Measurements from ENCODE around the gene C9.

The C9 gene

GRCh38 chr5:39362646-39363045, 1.6 kb downstream of the C9 start (continued):
- TF ChIP-seq ZNF274 (IDR thresholded peaks at IDR 0.05; ENCODE audit: low read length) (no peak), ZNF274 (tag by site-specific recombination; IDR thresholded peaks at IDR 0.05; ENCODE audit: borderline replicate concordance) (no peak), ZNF239 (tag by site-specific recombination; IDR thresholded peaks at IDR 0.05) (no peak), ZNF37A (tag by site-specific recombination; IDR thresholded peaks at IDR 0.05) (no peak), ZNF391 (tag by site-specific recombination; IDR thresholded peaks at IDR 0.05; ENCODE audit: borderline replicate concordance, low read depth) (no peak), ZNF19 (tag by site-specific recombination; IDR thresholded peaks at IDR 0.05; ENCODE audit: low read depth) (no peak), ZBTB6 (tag by site-specific recombination; IDR thresholded peaks at IDR 0.05) (no peak), ZNF785 (tag by site-specific recombination; IDR thresholded peaks at IDR 0.05) (no peak), ZNF658 (tag by site-specific recombination; IDR thresholded peaks at IDR 0.05) (no peak), ZNF16 (tag by site-specific recombination; IDR thresholded peaks at IDR 0.05; ENCODE audit: low read depth) (no peak), YY2 (tag by site-specific recombination; IDR thresholded peaks at IDR 0.05) (no peak), ZNF776 (tag by site-specific recombination; IDR thresholded peaks at IDR 0.05; ENCODE audit: borderline replicate concordance) (no peak), KLF17 (tag by site-specific recombination; IDR thresholded peaks at IDR 0.05) (no peak)

- Histone ChIP-seq H3K4me3 (ENCODE audit: low read depth, low read length) (no peak overlapping the region), H3K9me3 (ENCODE audit: control insufficient read depth, insufficient read depth, low read depth, low read length) (no peaks in the 10 kb centered on the region), H3K27ac (ENCODE audit: extremely low read depth, low read depth, low read length) (no peak overlapping the region), H3K36me3 (ENCODE audit: control insufficient read depth in 2 of 2, insufficient read depth in 1 of 2, low read length in 2 of 2) (no peaks in the 10 kb centered on the region), H3K4me1 (ENCODE audit: control insufficient read depth, insufficient read depth, low read length) (no peaks in the 10 kb centered on the region)
- CTCF ChIA-PET, result interaction anchor here (0.7 to 1.0 kb wide), 2 partner anchors 15 to 47 kb away, joined by 3 read pairs; no protein-coding TSS in a partner anchor
- POLR2A ChIA-PET, result no interaction called here
- TF ChIP-seq ZNF426 (tag by site-specific recombination; IDR thresholded peaks at IDR 0.05), result no peak
- no peak for TF ChIP-seq SALL2 (tag by site-specific recombination; IDR thresholded peaks at IDR 0.05; ENCODE audit: borderline replicate concordance)
- no peak for TF ChIP-seq ZSCAN5A (tag by site-specific recombination; IDR thresholded peaks at IDR 0.05)
- TF ChIP-seq ZNF24 (tag by site-specific recombination; IDR thresholded peaks at IDR 0.05), result no peak
- no peak for TF ChIP-seq ZNF214 (tag by site-specific recombination; IDR thresholded peaks at IDR 0.05; ENCODE audit: borderline replicate concordance)
Measured at GRCh38 chr5:39361306-39361705, 3.0 kb downstream of the C9 start.

GRCh38 chr5:39360471-39361111, 3.7 kb downstream of the C9 start:
- POLR2A ChIA-PET, result no interaction called here
- Histone ChIP-seq H3K27ac (ENCODE audit: extremely low read depth, low read depth, low read length) (no peak overlapping the region), H3K36me3 (ENCODE audit: control insufficient read depth in 2 of 2, insufficient read depth in 1 of 2, low read length in 2 of 2) (no peaks in the 10 kb centered on the region), H3K9me3 (ENCODE audit: control insufficient read depth, insufficient read depth, low read depth, low read length) (no peaks in the 10 kb centered on the region), H3K4me3 (ENCODE audit: low read depth, low read length) (no peak overlapping the region), H3K4me1 (ENCODE audit: control insufficient read depth, insufficient read depth, low read length) (no peaks in the 10 kb centered on the region)
- CTCF ChIA-PET, result interaction anchor here (1.0 kb wide), 1 partner anchor 15 kb away, joined by 3 read pairs; no protein-coding TSS in a partner anchor
- TF ChIP-seq BCL11A (tag by site-specific recombination; IDR thresholded peaks at IDR 0.05; ENCODE audit: low read depth), result no peak
- TF ChIP-seq ZBTB6 (tag by site-specific recombination; IDR thresholded peaks at IDR 0.05), result no peak
- no peak for TF ChIP-seq ZNF221 (tag by site-specific recombination; IDR thresholded peaks at IDR 0.05; ENCODE audit: borderline replicate concordance)
- no peak for TF ChIP-seq ZNF335 (tag by site-specific recombination; conservative IDR thresholded peaks at IDR 0.05)
- TF ChIP-seq ATF2 (tag by site-specific recombination; IDR thresholded peaks at IDR 0.05; ENCODE audit: low read depth), result no peak
- TF ChIP-seq ZNF366 (tag by site-specific recombination; conservative IDR thresholded peaks at IDR 0.05), result no peak
- TF ChIP-seq ZNF274 (IDR thresholded peaks at IDR 0.05; ENCODE audit: low read length), result no peak
- no peak for TF ChIP-seq ZNF274 (tag by site-specific recombination; IDR thresholded peaks at IDR 0.05; ENCODE audit: borderline replicate concordance)
- TF ChIP-seq ZNF138 (tag by site-specific recombination; IDR thresholded peaks at IDR 0.05; ENCODE audit: borderline replicate concordance), result no peak
- no peak for TF ChIP-seq ZNF37A (tag by site-specific recombination; IDR thresholded peaks at IDR 0.05)
- no peak for TF ChIP-seq KLF16 (tag by site-specific recombination; IDR thresholded peaks at IDR 0.05)
- TF ChIP-seq ZNF48 (tag by site-specific recombination; IDR thresholded peaks at IDR 0.05), result no peak
- no peak for TF ChIP-seq KLF10 (tag by site-specific recombination; IDR thresholded peaks at IDR 0.05)
- no peak for TF ChIP-seq ZNF623 (tag by site-specific recombination; IDR thresholded peaks at IDR 0.05)

Measured in HEK293 (cell line).